OCI-LY3 (cell line): ENCODE data around the gene ZBTB32.

ENCODE experiments used
- H2AFZ ChIP-seq: fragments of 200-600, 300-600 bp; shearing (Covaris generic); 2 replicates; pipeline ENCODE4 v1.6.0; 2014; ENCODE audit warnings: antibody characterized with exemption, low read depth, low read length
- H3K27ac ChIP-seq: fragments of 200-600, 300-600 bp; sonication (generic); 2 replicates; pipeline ENCODE4 v1.5.1; 2014; ENCODE audit warnings: mild to moderate bottlenecking, low read length, moderate library complexity, mixed read lengths
- H3K27me3 ChIP-seq: fragments of 200-600, 300-600 bp; sonication (generic); 2 replicates; pipeline ENCODE4 v1.6.1; 2014; ENCODE audit warnings: low read depth, low read length, mixed read lengths
- H3K36me3 ChIP-seq: fragments of 200-600, 300-600 bp; sonication (generic); replicated peaks from 2 replicates; pipeline ENCODE3; 2014; ENCODE audit warnings: low read depth, low read length, mixed read lengths
- H3K4me1 ChIP-seq: fragments of 300-600, 200-600 bp; sonication (generic); 2 replicates; pipeline ENCODE4 v1.6.1; 2014; ENCODE audit warnings: low read length, mixed read lengths
- H3K4me2 ChIP-seq: fragments of 200-600, 300-600 bp; sonication (generic); 2 replicates; pipeline ENCODE4 v1.6.1; 2014; ENCODE audit warnings: low read length, mixed read lengths
- H3K4me3 ChIP-seq: fragments of 300-600, 200-600 bp; sonication (generic); 2 replicates; pipeline ENCODE4 v1.5.1; 2014; ENCODE audit warnings: antibody characterized with exemption, mild to moderate bottlenecking, low read length, moderate library complexity
- H3K79me2 ChIP-seq: fragments of 300-600, 200-600 bp; shearing (Covaris generic); 2 replicates; pipeline ENCODE4 v1.6.1; 2014; ENCODE audit warnings: mild to moderate bottlenecking, low read length, mixed read lengths
- H3K9ac ChIP-seq: fragments of 300-600, 200-600 bp; shearing (Covaris generic); 2 replicates; pipeline ENCODE4 v1.6.0; 2014; ENCODE audit warnings: mild to moderate bottlenecking, low read length, moderate library complexity
- H3K9me3 ChIP-seq: fragments of 200-600, 300-600 bp; shearing (Covaris generic); 2 replicates; pipeline ENCODE4 v1.6.1; 2014; ENCODE audit warnings: low read length, mixed read lengths; ENCODE audit not compliant: insufficient read depth
- H4K20me1 ChIP-seq: fragments of 200-600, 300-600 bp; sonication (generic); 2 replicates; pipeline ENCODE4 v1.6.1; 2016; ENCODE audit warnings: low read length, mixed read lengths; ENCODE audit not compliant: insufficient read depth
- CTCF ChIP-seq: fragments of 200-600, 300-600 bp; sonication (generic); IDR thresholded peaks from 2 replicates; pipeline ENCODE4 v1.5.1; 2014; ENCODE audit warnings: antibody characterized with exemption, low read length, low read depth
- EZH2phosphoT487 ChIP-seq: fragments of 200-600 bp; shearing (Covaris generic); IDR thresholded peaks from 2 replicates; pipeline ENCODE4 v1.6.1; 2018; ENCODE audit warnings: antibody characterized with exemption, mixed run types, low read depth

Gene ZBTB32

DNA sequence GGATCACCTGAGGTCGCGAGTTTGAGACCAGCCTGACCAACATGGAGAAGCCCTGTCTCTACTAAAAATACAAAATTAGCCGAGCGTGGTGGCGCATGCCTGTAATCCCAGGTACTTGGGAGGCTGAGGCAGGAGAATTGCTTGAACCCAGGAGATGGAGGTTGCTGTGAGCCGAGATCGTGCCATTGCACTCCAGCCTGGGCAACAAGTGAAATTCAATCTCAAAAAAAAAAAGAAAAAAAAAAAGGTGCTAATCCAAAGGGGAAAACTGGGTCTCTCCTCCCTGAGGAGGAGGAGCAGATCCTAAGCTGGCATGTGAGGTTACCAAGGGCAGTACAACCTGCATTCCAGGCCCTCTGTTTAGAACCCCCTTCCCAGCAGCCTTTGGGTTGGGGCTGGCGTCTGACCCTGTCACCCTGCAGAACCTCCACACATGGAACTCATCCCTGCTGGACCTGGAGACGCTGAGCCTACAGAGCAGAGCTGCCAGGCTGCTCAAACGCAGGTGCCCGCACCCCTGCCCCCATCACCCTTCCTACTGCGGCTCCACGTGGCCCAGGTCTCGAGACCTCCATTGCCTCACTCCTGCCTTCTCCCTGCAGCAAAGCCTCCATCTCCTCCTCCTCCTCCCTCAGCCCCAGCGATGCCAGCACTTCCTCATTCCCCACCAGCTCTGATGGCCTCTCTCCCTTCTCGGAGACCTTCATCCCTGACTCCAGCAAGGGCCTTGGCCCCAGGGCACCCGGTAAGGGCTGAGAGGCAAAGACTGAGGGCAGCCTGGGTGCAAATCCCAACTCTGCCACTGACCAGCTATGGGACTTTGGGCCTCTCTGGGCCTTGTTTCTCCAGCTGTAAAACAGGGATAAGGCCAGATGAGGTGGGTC, 60.3 kb downstream of the ZBTB32 start:
- H3K4me1 ChIP-seq = no peaks in the 10 kb centered on the region
- H3K27ac ChIP-seq = no peak overlapping the region
- H4K20me1 ChIP-seq = no peaks in the 10 kb centered on the region; the same call in 1 of the 2 replicates
- TF ChIP-seq EZH2phosphoT487 (no peak), CTCF (no peak)
- H2AFZ ChIP-seq = no peak overlapping the region
- H3K27me3 ChIP-seq = no peaks in the 10 kb centered on the region
- H3K4me3 ChIP-seq = no peak overlapping the region
- H3K9ac ChIP-seq = no peak overlapping the region
- H3K4me2 ChIP-seq = no peak overlapping the region
- peaks cover 2% of the 10 kb centered on the region for H3K79me2 ChIP-seq
- peaks cover 32% of the 10 kb centered on the region for H3K36me3 ChIP-seq
- no peaks in the 10 kb centered on the region for H3K9me3 ChIP-seq
